WTC11 (cell line): ENCODE measurements around the gene PRAME. TPM values are rescaled to one million over a fixed set of nuclear protein-coding genes. Genes with fewer than 3 reads are reported as not detected.
"Not testable (repeated sequence)": the region's sequence is repeated elsewhere in the genome, so short reads cannot be mapped to it uniquely, and the experiment has no call there.

Experiments
- ATAC-seq: fragments of 200-7000 bp; cut with Tn5 transposase; 2 replicates; pipeline ENCODE4 v1.10.0; 2021; ENCODE audit warnings: mild to moderate bottlenecking, moderate library complexity
- CTCF ChIA-PET: fragments of 300-600 bp; sonication (Branson Sonifier 250); formaldehyde crosslinking; loops from one replicate; lab custom pipeline; 2021; ENCODE audit warnings: antibody characterized with exemption; lab: Charles Lee
- POLR2A ChIA-PET: fragments of 350-600 bp; sonication (Branson Sonifier 250); formaldehyde crosslinking; loops from one replicate; lab custom pipeline; 2021; ENCODE audit warnings: antibody characterized with exemption; lab: Charles Lee
- DNase-seq: peaks from one replicate; pipeline ENCODE4 v3.0.0; 2021; ENCODE audit warnings: low spot score
- H3K27ac Mint-ChIP-seq: 2 replicates; pipeline ENCODE4 v1.8.0; 2021; ENCODE audit warnings: mixed read lengths
- H3K27me3 Mint-ChIP-seq: 2 replicates; pipeline ENCODE4 v1.8.0; 2021; ENCODE audit warnings: low read depth, mild to moderate bottlenecking, moderate library complexity, mixed read lengths
- H3K36me3 Mint-ChIP-seq: 2 replicates; pipeline ENCODE4 v1.8.0; 2021; ENCODE audit warnings: mixed read lengths
- H3K4me1 Mint-ChIP-seq: 2 replicates; pipeline ENCODE4 v1.8.0; 2022; ENCODE audit warnings: mixed read lengths
- H3K4me3 Mint-ChIP-seq: 2 replicates; pipeline ENCODE4 v1.8.0; 2021; ENCODE audit warnings: mild to moderate bottlenecking, moderate library complexity, mixed read lengths
- H3K9me3 Mint-ChIP-seq: 2 replicates; pipeline ENCODE4 v1.8.0; 2021; ENCODE audit warnings: mixed read lengths
- ATF2 ChIP-seq: sonication (generic); formaldehyde crosslinking; IDR thresholded peaks from 2 replicates; pipeline ENCODE4 v1.8.1; 2022; ENCODE audit warnings: low read depth, missing genetic modification reagents, borderline replicate concordance
- ATF6 ChIP-seq: sonication (generic); formaldehyde crosslinking; IDR thresholded peaks from 2 replicates; pipeline ENCODE4 v1.8.1; 2023; ENCODE audit warnings: mild to moderate bottlenecking, missing genetic modification reagents
- E2F1 ChIP-seq: sonication (generic); formaldehyde crosslinking; IDR thresholded peaks from 2 replicates; pipeline ENCODE4 v1.8.0; 2022; ENCODE audit warnings: mild to moderate bottlenecking, missing genetic modification reagents
- FOXP4 ChIP-seq: sonication (generic); formaldehyde crosslinking; IDR thresholded peaks from 2 replicates; pipeline ENCODE4 v1.8.0; 2022; ENCODE audit warnings: mild to moderate bottlenecking, missing genetic modification reagents
- GABPB1 ChIP-seq: sonication (generic); formaldehyde crosslinking; IDR thresholded peaks from 2 replicates; pipeline ENCODE4 v1.8.1; 2023; ENCODE audit warnings: mild to moderate bottlenecking, missing genetic modification reagents
- GTF2I ChIP-seq: fragments of 250-450 bp; sonication (Bioruptor Pico); conservative IDR thresholded peaks from 2 replicates; pipeline ENCODE4 v1.4.0; 2021; ENCODE audit warnings: mild to moderate bottlenecking
- IRF2 ChIP-seq: sonication (generic); formaldehyde crosslinking; IDR thresholded peaks from 2 replicates; pipeline ENCODE4 v1.8.0; 2022; ENCODE audit warnings: low read depth, missing genetic modification reagents, borderline replicate concordance
- MAX ChIP-seq: sonication (generic); formaldehyde crosslinking; IDR thresholded peaks from 2 replicates; pipeline ENCODE4 v1.8.0; 2022; ENCODE audit warnings: mild to moderate bottlenecking, missing genetic modification reagents
- MXD4 ChIP-seq: fragments of 250-450 bp; sonication (Bioruptor Pico); IDR thresholded peaks from 2 replicates; pipeline ENCODE4 v1.8.0; 2021; ENCODE audit warnings: mild to moderate bottlenecking, moderate library complexity, borderline replicate concordance
- NFATC4 ChIP-seq: fragments of 250-450 bp; sonication (Bioruptor Pico); IDR thresholded peaks from 2 replicates; pipeline ENCODE4 v1.9.0; 2021; ENCODE audit warnings: mild to moderate bottlenecking
- NFE2L1 ChIP-seq: sonication (generic); formaldehyde crosslinking; IDR thresholded peaks from 2 replicates; pipeline ENCODE4 v1.8.1; 2023; ENCODE audit warnings: missing genetic modification reagents
- OVOL2 ChIP-seq: fragments of 250-450 bp; sonication (Bioruptor Pico); IDR thresholded peaks from 2 replicates; pipeline ENCODE4 v1.9.0; 2021; ENCODE audit warnings: mild to moderate bottlenecking, borderline replicate concordance
- PREB ChIP-seq: sonication (generic); formaldehyde crosslinking; IDR thresholded peaks from 2 replicates; pipeline ENCODE4 v1.8.1; 2022; ENCODE audit warnings: mild to moderate bottlenecking, missing genetic modification reagents, moderate library complexity, borderline replicate concordance
- RORB ChIP-seq: fragments of 250-450 bp; sonication (Bioruptor Pico); IDR thresholded peaks from 2 replicates; pipeline ENCODE4 v1.9.0; 2021; ENCODE audit warnings: mild to moderate bottlenecking
- SMAD3 ChIP-seq: sonication (generic); formaldehyde crosslinking; IDR thresholded peaks from 2 replicates; pipeline ENCODE4 v1.8.0; 2022; ENCODE audit warnings: missing genetic modification reagents, mild to moderate bottlenecking, borderline replicate concordance
- USF1 ChIP-seq: sonication (generic); formaldehyde crosslinking; IDR thresholded peaks from 2 replicates; pipeline ENCODE4 v1.8.0; 2022; ENCODE audit warnings: mild to moderate bottlenecking, missing genetic modification reagents
- ZNF219 ChIP-seq: sonication (generic); formaldehyde crosslinking; IDR thresholded peaks from 2 replicates; pipeline ENCODE4 v1.8.0; 2023; ENCODE audit warnings: missing genetic modification reagents, mild to moderate bottlenecking, borderline replicate concordance
- ZNF232 ChIP-seq: sonication (generic); formaldehyde crosslinking; IDR thresholded peaks from 2 replicates; pipeline ENCODE4 v1.8.0; 2022; ENCODE audit warnings: mild to moderate bottlenecking, missing genetic modification reagents
- ZNF317 ChIP-seq: sonication (generic); formaldehyde crosslinking; IDR thresholded peaks from 2 replicates; pipeline ENCODE4 v1.8.1; 2023; ENCODE audit warnings: low read depth, mild to moderate bottlenecking, moderate library complexity, missing genetic modification reagents, borderline replicate concordance
- ZNF423 ChIP-seq: fragments of 250-450 bp; sonication (Bioruptor Pico); IDR thresholded peaks from 2 replicates; pipeline ENCODE4 v2.1.2; 2022; ENCODE audit warnings: mild to moderate bottlenecking, moderate library complexity
- ZNF671 ChIP-seq: fragments of 250-450 bp; sonication (Bioruptor Pico); IDR thresholded peaks from 2 replicates; pipeline ENCODE4 v1.8.0; 2021; ENCODE audit warnings: mild to moderate bottlenecking
- total RNA-seq: library from RNA; stranded (reverse); gene quantifications from 3 replicates; pipeline ENCODE4 v1.2.3, GENCODE V29; 2021

The PRAME gene
- total RNA-seq, 1 experiment from 2014 or later = 1.5 TPM

GRCh38 chr22:22516992-22517391 is 42.1 kb downstream of the PRAME start:
- no peak for ATAC-seq
- TF ChIP-seq ATF6 (CRISPR knock-in tag) = no peak
- no peak for TF ChIP-seq MXD4 (CRISPR knock-in tag)
- no peak for TF ChIP-seq FOXP4
- no peak for TF ChIP-seq ATF2
- TF ChIP-seq SMAD3 (CRISPR knock-in tag) = no peak
- no peak for TF ChIP-seq E2F1 (CRISPR knock-in tag)
- TF ChIP-seq, all 79 proteins: peak for 0
- Mint-ChIP-seq H3K4me3 (no peak overlapping the region), H3K27me3 (peaks cover 93% of the 10 kb centered on the region), H3K9me3 (peaks cover 10% of the 10 kb centered on the region), H3K36me3 (no peaks in the 10 kb centered on the region), H3K4me1 (peaks cover 14% of the 10 kb centered on the region), H3K27ac (no peak overlapping the region)
- ChIA-PET POLR2A (interaction anchor here (0.5 kb wide), 1 partner anchor 9 kb away, joined by 3 read pairs; no protein-coding TSS in a partner anchor), CTCF (interaction anchor here (0.9 to 1.6 kb wide), 2 partner anchors 8 to 94 kb away, joined by 3 to 4 read pairs; partner anchors contain the start of gene ZNF280B)
- DNase-seq = no peak

GRCh38 chr22:22515890-22516289 is 43.2 kb downstream of the PRAME start:
- no peak for ATAC-seq
- Mint-ChIP-seq H3K27me3 (peaks cover 92% of the 10 kb centered on the region), H3K27ac (no peak overlapping the region)

GRCh38 chr22:22514431-22514830 is 44.6 kb downstream of the PRAME start:
- H3K27ac Mint-ChIP-seq, ATAC-seq, DNase-seq, POLR2A ChIA-PET, H3K4me1 Mint-ChIP-seq, H3K4me3 Mint-ChIP-seq, CTCF ChIA-PET, H3K36me3 Mint-ChIP-seq: not testable (repeated sequence)
- Mint-ChIP-seq H3K27me3 (peaks cover 89% of the 10 kb centered on the region), H3K9me3 (peaks cover 23% of the 10 kb centered on the region)

More at GRCh38 chr22:22515890-22516289, 43.2 kb downstream of the PRAME start:
- POLR2A ChIA-PET = no interaction called here
- no peak overlapping the region for H3K4me3 Mint-ChIP-seq
- TF ChIP-seq OVOL2 (CRISPR knock-in tag) = no peak
- no peak for TF ChIP-seq NFE2L1
- TF ChIP-seq ZNF317 (CRISPR knock-in tag) = no peak
- TF ChIP-seq RORB = no peak
- no peak for TF ChIP-seq MAX (CRISPR knock-in tag)
- TF ChIP-seq USF1 (CRISPR knock-in tag) = no peak
- no peak for TF ChIP-seq GTF2I (CRISPR knock-in tag)
- TF ChIP-seq PREB (CRISPR knock-in tag) = no peak
- no peak for TF ChIP-seq ZNF423 (CRISPR knock-in tag)
- TF ChIP-seq IRF2 (CRISPR knock-in tag) = no peak
- TF ChIP-seq ZNF219 (CRISPR knock-in tag) = no peak
- TF ChIP-seq ZNF671 = no peak
- TF ChIP-seq GABPB1 (CRISPR knock-in tag) = no peak
- no peak for TF ChIP-seq NFATC4 (CRISPR knock-in tag)
- TF ChIP-seq ZNF232 (CRISPR knock-in tag) = no peak
- TF ChIP-seq MXD4 (CRISPR knock-in tag) = no peak
- H3K36me3 Mint-ChIP-seq = peaks cover 3% of the 10 kb centered on the region; the same call in 1 of the 2 replicates
- H3K4me1 Mint-ChIP-seq = peaks cover 12% of the 10 kb centered on the region
- peaks cover 14% of the 10 kb centered on the region for H3K9me3 Mint-ChIP-seq
- CTCF ChIA-PET = interaction anchor here (1.6 kb wide), 1 partner anchor 7 kb away, joined by 4 read pairs; the partner anchor contains the start of gene ZNF280B
- DNase-seq = no peak
